H1 (cell line): ENCODE results near the gene OLR1.

Experiments
- CBX5 ChIP-seq: fragments of 300-800, 300-1000 bp; sonication (generic); IDR thresholded peaks from 2 replicates; pipeline ENCODE4 v1.7.1; 2016; ENCODE audit warnings: antibody characterized with exemption, low read length, low read depth
- CEBPB ChIP-seq: IDR thresholded peaks from 2 replicates; pipeline ENCODE4 v1.6.1; 2012; ENCODE audit warnings: low read depth, low read length
- EP300 ChIP-seq, 2 experiments: IDR thresholded peaks; 1 replicate in 1 of 2; 2 replicates in 1 of 2; pipeline ENCODE4 v1.6.1; 2011 to 2012; ENCODE audit warnings: low read depth in 2 of 2, low read length in 2 of 2, mild to moderate bottlenecking in 2 of 2, borderline replicate concordance in 1 of 2, inconsistent platforms in 1 of 2, moderate library complexity in 1 of 2
- EZH2 ChIP-seq: fragments of 200-600 bp; sonication (generic); IDR thresholded peaks from 2 replicates; pipeline ENCODE4 v1.7.1; 2012; ENCODE audit warnings: low read depth, mild to moderate bottlenecking, moderate library complexity, low read length, inconsistent platforms; ENCODE audit not compliant: severe bottlenecking
- GABPA ChIP-seq: IDR thresholded peaks from 2 replicates; pipeline ENCODE4 v1.6.1; 2011; ENCODE audit warnings: mild to moderate bottlenecking, low read length, moderate library complexity, borderline replicate concordance; ENCODE audit not compliant: insufficient read depth
- JUN ChIP-seq: IDR thresholded peaks from 2 replicates; pipeline ENCODE4 v1.6.1; 2011; ENCODE audit warnings: low read depth, mild to moderate bottlenecking, improper control_type of control experiment, low read length
- KDM1A ChIP-seq: fragments of 200-600, 300-600 bp; sonication (generic); IDR thresholded peaks from 2 replicates; pipeline ENCODE4 v1.7.1; 2016; ENCODE audit warnings: mild to moderate bottlenecking, low read length, borderline replicate concordance
- PHF8 ChIP-seq: fragments of 200-600 bp; sonication (generic); conservative IDR thresholded peaks from 2 replicates; pipeline ENCODE4 v1.7.1; 2012; ENCODE audit warnings: low read depth, mild to moderate bottlenecking, inconsistent platforms, low read length, moderate library complexity
- POLR2A ChIP-seq, 2 experiments: IDR thresholded peaks; 1 replicate in 1 of 2; 2 replicates in 1 of 2; pipeline ENCODE4 v1.6.1; 2011; ENCODE audit warnings: low read depth in 2 of 2, low read length in 2 of 2, mild to moderate bottlenecking in 2 of 2; ENCODE audit errors: control extremely low read depth in 1 of 2
- RFX5 ChIP-seq: IDR thresholded peaks from 2 replicates; pipeline ENCODE4 v1.6.1; 2011; ENCODE audit warnings: low read depth, low read length, improper control_type of control experiment, borderline replicate concordance
- ZNF274 ChIP-seq: IDR thresholded peaks from 2 replicates; pipeline ENCODE4 v1.7.0; 2012; ENCODE audit warnings: low read length, borderline replicate concordance; ENCODE audit errors: extremely low read depth
- TF ChIP-seq, protein P1 (sequence below): fragments of 300-600 bp; sonication (generic); IDR thresholded peaks from 2 replicates; pipeline ENCODE4 v1.7.1; 2012; ENCODE audit warnings: low read length, moderate library complexity, mild to moderate bottlenecking, inconsistent platforms; ENCODE audit not compliant: insufficient replicate concordance
- TF ChIP-seq, protein P2 (sequence below): IDR thresholded peaks from 2 replicates; pipeline ENCODE4 v1.6.1; 2012; ENCODE audit warnings: inconsistent platforms
- TF ChIP-seq, protein P3 (sequence below), 3 experiments: IDR thresholded peaks; 1 replicate in 2 of 3; 2 replicates in 1 of 3; pipeline versions ENCODE4 v1.5.1 to v1.6.1; 2011; ENCODE audit warnings: low read length in 3 of 3, mild to moderate bottlenecking in 3 of 3, inconsistent platforms in 2 of 3, low read depth in 1 of 3, moderate library complexity in 1 of 3; ENCODE audit not compliant: insufficient read depth in 1 of 3; ENCODE audit errors: control extremely low read depth in 1 of 3

DNA sequence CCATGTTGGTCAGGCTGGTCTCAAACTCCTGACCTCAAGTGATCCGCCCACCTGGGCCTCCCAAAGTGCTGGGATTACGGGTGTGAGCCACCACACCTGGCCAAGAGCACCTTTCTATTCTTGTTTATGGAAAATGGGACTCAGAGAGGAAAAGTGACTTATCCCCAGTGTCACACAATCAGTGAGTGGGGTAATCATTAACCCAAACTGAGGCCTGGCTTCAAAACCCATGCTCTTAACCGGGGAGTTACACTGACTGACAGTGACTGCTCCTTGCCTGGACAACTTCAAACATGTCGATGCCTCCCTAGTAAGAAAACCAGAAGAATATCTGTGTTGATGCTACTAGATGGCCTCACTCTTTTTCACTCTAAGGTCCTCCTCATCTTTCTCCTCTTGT lies 49.2 kb downstream of the OLR1 start:
- TF ChIP-seq JUN = no peak
- TF ChIP-seq KDM1A = no peak
- TF ChIP-seq CBX5 = no peak
- TF ChIP-seq, protein P1, sequence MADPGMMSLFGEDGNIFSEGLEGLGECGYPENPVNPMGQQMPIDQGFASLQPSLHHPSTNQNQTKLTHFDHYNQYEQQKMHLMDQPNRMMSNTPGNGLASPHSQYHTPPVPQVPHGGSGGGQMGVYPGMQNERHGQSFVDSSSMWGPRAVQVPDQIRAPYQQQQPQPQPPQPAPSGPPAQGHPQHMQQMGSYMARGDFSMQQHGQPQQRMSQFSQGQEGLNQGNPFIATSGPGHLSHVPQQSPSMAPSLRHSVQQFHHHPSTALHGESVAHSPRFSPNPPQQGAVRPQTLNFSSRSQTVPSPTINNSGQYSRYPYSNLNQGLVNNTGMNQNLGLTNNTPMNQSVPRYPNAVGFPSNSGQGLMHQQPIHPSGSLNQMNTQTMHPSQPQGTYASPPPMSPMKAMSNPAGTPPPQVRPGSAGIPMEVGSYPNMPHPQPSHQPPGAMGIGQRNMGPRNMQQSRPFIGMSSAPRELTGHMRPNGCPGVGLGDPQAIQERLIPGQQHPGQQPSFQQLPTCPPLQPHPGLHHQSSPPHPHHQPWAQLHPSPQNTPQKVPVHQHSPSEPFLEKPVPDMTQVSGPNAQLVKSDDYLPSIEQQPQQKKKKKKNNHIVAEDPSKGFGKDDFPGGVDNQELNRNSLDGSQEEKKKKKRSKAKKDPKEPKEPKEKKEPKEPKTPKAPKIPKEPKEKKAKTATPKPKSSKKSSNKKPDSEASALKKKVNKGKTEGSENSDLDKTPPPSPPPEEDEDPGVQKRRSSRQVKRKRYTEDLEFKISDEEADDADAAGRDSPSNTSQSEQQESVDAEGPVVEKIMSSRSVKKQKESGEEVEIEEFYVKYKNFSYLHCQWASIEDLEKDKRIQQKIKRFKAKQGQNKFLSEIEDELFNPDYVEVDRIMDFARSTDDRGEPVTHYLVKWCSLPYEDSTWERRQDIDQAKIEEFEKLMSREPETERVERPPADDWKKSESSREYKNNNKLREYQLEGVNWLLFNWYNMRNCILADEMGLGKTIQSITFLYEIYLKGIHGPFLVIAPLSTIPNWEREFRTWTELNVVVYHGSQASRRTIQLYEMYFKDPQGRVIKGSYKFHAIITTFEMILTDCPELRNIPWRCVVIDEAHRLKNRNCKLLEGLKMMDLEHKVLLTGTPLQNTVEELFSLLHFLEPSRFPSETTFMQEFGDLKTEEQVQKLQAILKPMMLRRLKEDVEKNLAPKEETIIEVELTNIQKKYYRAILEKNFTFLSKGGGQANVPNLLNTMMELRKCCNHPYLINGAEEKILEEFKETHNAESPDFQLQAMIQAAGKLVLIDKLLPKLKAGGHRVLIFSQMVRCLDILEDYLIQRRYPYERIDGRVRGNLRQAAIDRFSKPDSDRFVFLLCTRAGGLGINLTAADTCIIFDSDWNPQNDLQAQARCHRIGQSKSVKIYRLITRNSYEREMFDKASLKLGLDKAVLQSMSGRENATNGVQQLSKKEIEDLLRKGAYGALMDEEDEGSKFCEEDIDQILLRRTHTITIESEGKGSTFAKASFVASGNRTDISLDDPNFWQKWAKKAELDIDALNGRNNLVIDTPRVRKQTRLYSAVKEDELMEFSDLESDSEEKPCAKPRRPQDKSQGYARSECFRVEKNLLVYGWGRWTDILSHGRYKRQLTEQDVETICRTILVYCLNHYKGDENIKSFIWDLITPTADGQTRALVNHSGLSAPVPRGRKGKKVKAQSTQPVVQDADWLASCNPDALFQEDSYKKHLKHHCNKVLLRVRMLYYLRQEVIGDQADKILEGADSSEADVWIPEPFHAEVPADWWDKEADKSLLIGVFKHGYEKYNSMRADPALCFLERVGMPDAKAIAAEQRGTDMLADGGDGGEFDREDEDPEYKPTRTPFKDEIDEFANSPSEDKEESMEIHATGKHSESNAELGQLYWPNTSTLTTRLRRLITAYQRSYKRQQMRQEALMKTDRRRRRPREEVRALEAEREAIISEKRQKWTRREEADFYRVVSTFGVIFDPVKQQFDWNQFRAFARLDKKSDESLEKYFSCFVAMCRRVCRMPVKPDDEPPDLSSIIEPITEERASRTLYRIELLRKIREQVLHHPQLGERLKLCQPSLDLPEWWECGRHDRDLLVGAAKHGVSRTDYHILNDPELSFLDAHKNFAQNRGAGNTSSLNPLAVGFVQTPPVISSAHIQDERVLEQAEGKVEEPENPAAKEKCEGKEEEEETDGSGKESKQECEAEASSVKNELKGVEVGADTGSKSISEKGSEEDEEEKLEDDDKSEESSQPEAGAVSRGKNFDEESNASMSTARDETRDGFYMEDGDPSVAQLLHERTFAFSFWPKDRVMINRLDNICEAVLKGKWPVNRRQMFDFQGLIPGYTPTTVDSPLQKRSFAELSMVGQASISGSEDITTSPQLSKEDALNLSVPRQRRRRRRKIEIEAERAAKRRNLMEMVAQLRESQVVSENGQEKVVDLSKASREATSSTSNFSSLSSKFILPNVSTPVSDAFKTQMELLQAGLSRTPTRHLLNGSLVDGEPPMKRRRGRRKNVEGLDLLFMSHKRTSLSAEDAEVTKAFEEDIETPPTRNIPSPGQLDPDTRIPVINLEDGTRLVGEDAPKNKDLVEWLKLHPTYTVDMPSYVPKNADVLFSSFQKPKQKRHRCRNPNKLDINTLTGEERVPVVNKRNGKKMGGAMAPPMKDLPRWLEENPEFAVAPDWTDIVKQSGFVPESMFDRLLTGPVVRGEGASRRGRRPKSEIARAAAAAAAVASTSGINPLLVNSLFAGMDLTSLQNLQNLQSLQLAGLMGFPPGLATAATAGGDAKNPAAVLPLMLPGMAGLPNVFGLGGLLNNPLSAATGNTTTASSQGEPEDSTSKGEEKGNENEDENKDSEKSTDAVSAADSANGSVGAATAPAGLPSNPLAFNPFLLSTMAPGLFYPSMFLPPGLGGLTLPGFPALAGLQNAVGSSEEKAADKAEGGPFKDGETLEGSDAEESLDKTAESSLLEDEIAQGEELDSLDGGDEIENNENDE = no peak
- TF ChIP-seq, protein P2, sequence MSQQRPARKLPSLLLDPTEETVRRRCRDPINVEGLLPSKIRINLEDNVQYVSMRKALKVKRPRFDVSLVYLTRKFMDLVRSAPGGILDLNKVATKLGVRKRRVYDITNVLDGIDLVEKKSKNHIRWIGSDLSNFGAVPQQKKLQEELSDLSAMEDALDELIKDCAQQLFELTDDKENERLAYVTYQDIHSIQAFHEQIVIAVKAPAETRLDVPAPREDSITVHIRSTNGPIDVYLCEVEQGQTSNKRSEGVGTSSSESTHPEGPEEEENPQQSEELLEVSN = no peak
- no peak for TF ChIP-seq POLR2A (IDR thresholded peaks at IDR 0.05; ENCODE audit: control extremely low read depth in 1 of 2, low read depth in 2 of 2, low read length in 2 of 2)
- TF ChIP-seq CEBPB = no peak
- TF ChIP-seq, protein P3, sequence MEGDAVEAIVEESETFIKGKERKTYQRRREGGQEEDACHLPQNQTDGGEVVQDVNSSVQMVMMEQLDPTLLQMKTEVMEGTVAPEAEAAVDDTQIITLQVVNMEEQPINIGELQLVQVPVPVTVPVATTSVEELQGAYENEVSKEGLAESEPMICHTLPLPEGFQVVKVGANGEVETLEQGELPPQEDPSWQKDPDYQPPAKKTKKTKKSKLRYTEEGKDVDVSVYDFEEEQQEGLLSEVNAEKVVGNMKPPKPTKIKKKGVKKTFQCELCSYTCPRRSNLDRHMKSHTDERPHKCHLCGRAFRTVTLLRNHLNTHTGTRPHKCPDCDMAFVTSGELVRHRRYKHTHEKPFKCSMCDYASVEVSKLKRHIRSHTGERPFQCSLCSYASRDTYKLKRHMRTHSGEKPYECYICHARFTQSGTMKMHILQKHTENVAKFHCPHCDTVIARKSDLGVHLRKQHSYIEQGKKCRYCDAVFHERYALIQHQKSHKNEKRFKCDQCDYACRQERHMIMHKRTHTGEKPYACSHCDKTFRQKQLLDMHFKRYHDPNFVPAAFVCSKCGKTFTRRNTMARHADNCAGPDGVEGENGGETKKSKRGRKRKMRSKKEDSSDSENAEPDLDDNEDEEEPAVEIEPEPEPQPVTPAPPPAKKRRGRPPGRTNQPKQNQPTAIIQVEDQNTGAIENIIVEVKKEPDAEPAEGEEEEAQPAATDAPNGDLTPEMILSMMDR (IDR thresholded peaks at IDR 0.05; ENCODE audit: control extremely low read depth in 1 of 3, insufficient read depth in 1 of 3, low read depth in 1 of 3, low read length in 3 of 3) = no peak
- no peak for TF ChIP-seq RFX5
- TF ChIP-seq ZNF274 = no peak
- TF ChIP-seq GABPA = no peak
- TF ChIP-seq EP300 (IDR thresholded peaks at IDR 0.05; ENCODE audit: borderline replicate concordance in 1 of 2, low read depth in 2 of 2, low read length in 2 of 2) = no peak
- TF ChIP-seq EZH2 = no peak
- no peak for TF ChIP-seq PHF8
